ENCODE data around the gene NR3C2.

NR3C2 gene

DNA sequence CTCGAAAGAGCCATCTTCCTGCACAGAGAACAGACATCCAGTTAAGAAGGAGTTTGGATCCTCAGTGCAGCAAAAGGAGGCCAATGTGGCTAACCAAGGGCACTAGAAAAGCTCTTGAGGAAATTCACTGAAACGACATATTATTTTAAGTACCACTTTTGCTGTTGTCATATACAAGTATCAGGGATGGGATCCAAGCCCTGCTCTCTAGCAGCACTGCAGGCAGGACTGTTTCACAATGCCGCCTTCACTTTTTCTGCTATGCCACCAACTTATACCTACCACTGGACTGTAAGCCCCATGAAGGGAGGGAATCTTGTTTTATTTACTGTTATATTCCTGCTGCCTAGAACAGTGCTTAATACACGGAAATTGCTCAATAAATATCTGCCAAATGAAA is 299.0 kb downstream of the NR3C2 start:
- H3K79me2 ChIP-seq (ENCODE audit: control insufficient read depth, insufficient read depth, low read length, poor library complexity), result no peaks in the 10 kb centered on the region
- no peaks in the 10 kb centered on the region for H3K9me3 ChIP-seq (ENCODE audit: insufficient read depth, low read depth, low read length)
- H3K4me2 ChIP-seq (ENCODE audit: low read length), result no peak overlapping the region
- WGBS (ENCODE audit: extremely low coverage, insufficient coverage, insufficient read length), result no CpG with 5 or more reads among the region's 4 CpGs
- no peak overlapping the region for H4K12ac ChIP-seq (ENCODE audit: low read depth, low read length)
- no peaks in the 10 kb centered on the region for H3K4me1 ChIP-seq (ENCODE audit: control insufficient read depth in 1 of 2, insufficient read depth in 2 of 2, low read length in 2 of 2)
- no peaks in the 10 kb centered on the region for H3K36me3 ChIP-seq (ENCODE audit: control insufficient read depth in 1 of 2, insufficient read depth in 2 of 2, low read length in 2 of 2)
- DNase-seq, result no peak
- no peak overlapping the region for H3K4me3 ChIP-seq (ENCODE audit: low read depth, low read length)
- no peak overlapping the region for H2AFZ ChIP-seq (ENCODE audit: insufficient read depth, low read length, poor library complexity)
- H2BK120ac ChIP-seq (ENCODE audit: insufficient read depth, low read length, poor library complexity), result no peak overlapping the region
- no peaks in the 10 kb centered on the region for H3K79me1 ChIP-seq (ENCODE audit: low read length)
- H2BK12ac ChIP-seq (ENCODE audit: low read length), result no peak overlapping the region
- no peak overlapping the region for H3K23ac ChIP-seq (ENCODE audit: low read length)
- H2BK5ac ChIP-seq (ENCODE audit: low read depth, low read length, poor library complexity), result no peak overlapping the region
- H4K8ac ChIP-seq (ENCODE audit: low read depth, low read length), result no peak overlapping the region
- H3K27ac ChIP-seq (ENCODE audit: low read depth, low read length), result no peak overlapping the region
- H4K91ac ChIP-seq (ENCODE audit: low read depth, low read length), result no peak overlapping the region
- H3K18ac ChIP-seq (ENCODE audit: low read length), result no peak overlapping the region
- H3K14ac ChIP-seq (ENCODE audit: low read length), result no peak overlapping the region
- H2AK5ac ChIP-seq (ENCODE audit: low read length), result no peak overlapping the region
- no peak overlapping the region for H3K4ac ChIP-seq (ENCODE audit: low read depth, low read length)
- no peaks in the 10 kb centered on the region for H3K27me3 ChIP-seq (ENCODE audit: insufficient read depth, low read length)
- H3K9ac ChIP-seq (ENCODE audit: low read length), result no peak overlapping the region

GRCh38 chr4:148141501-148141900 is 300.7 kb downstream of the NR3C2 start:
- H3K9ac ChIP-seq (ENCODE audit: low read length), result no peak overlapping the region
- no peak overlapping the region for H3K4me2 ChIP-seq (ENCODE audit: low read length)
- H2BK5ac ChIP-seq (ENCODE audit: low read depth, low read length, poor library complexity), result no peak overlapping the region
- H3K23ac ChIP-seq (ENCODE audit: low read length), result no peak overlapping the region
- no peak overlapping the region for H2BK12ac ChIP-seq (ENCODE audit: low read length)
- H3K14ac ChIP-seq (ENCODE audit: low read length), result no peak overlapping the region
- H3K27me3 ChIP-seq (ENCODE audit: insufficient read depth, low read length), result no peaks in the 10 kb centered on the region
- no peak for DNase-seq
- H3K4ac ChIP-seq (ENCODE audit: low read depth, low read length), result no peak overlapping the region
- H3K36me3 ChIP-seq (ENCODE audit: control insufficient read depth in 1 of 2, insufficient read depth in 2 of 2, low read length in 2 of 2), result no peaks in the 10 kb centered on the region
- no peaks in the 10 kb centered on the region for H3K79me1 ChIP-seq (ENCODE audit: low read length)
- no peaks in the 10 kb centered on the region for H3K4me1 ChIP-seq (ENCODE audit: control insufficient read depth in 1 of 2, insufficient read depth in 2 of 2, low read length in 2 of 2)
- no peaks in the 10 kb centered on the region for H3K9me3 ChIP-seq (ENCODE audit: insufficient read depth, low read depth, low read length)
- no peak overlapping the region for H4K8ac ChIP-seq (ENCODE audit: low read depth, low read length)
- H3K4me3 ChIP-seq (ENCODE audit: low read depth, low read length), result no peak overlapping the region
- H3K27ac ChIP-seq (ENCODE audit: low read depth, low read length), result no peak overlapping the region
- WGBS (ENCODE audit: extremely low coverage, insufficient coverage, insufficient read length), result no CpG with 5 or more reads among the region's 3 CpGs
- no peak overlapping the region for H2BK120ac ChIP-seq (ENCODE audit: insufficient read depth, low read length, poor library complexity)
- H3K79me2 ChIP-seq (ENCODE audit: control insufficient read depth, insufficient read depth, low read length, poor library complexity), result no peaks in the 10 kb centered on the region
- H2AFZ ChIP-seq (ENCODE audit: insufficient read depth, low read length, poor library complexity), result no peak overlapping the region
- H2AK5ac ChIP-seq (ENCODE audit: low read length), result no peak overlapping the region
- no peak overlapping the region for H3K18ac ChIP-seq (ENCODE audit: low read length)
- H4K91ac ChIP-seq (ENCODE audit: low read depth, low read length), result no peak overlapping the region
- no peak overlapping the region for H4K12ac ChIP-seq (ENCODE audit: low read depth, low read length)

- H3K18ac ChIP-seq (ENCODE audit: low read length), result no peak overlapping the region
- no peak overlapping the region for H4K8ac ChIP-seq (ENCODE audit: low read depth, low read length)
- no peak overlapping the region for H3K4ac ChIP-seq (ENCODE audit: low read depth, low read length)
- no peak overlapping the region for H2BK5ac ChIP-seq (ENCODE audit: low read depth, low read length, poor library complexity)
- H2AFZ ChIP-seq (ENCODE audit: insufficient read depth, low read length, poor library complexity), result no peak overlapping the region
- H3K79me2 ChIP-seq (ENCODE audit: control insufficient read depth, insufficient read depth, low read length, poor library complexity), result no peaks in the 10 kb centered on the region
- no peak overlapping the region for H3K23ac ChIP-seq (ENCODE audit: low read length)
- no peaks in the 10 kb centered on the region for H3K27me3 ChIP-seq (ENCODE audit: insufficient read depth, low read length)
- H3K36me3 ChIP-seq (ENCODE audit: control insufficient read depth in 1 of 2, insufficient read depth in 2 of 2, low read length in 2 of 2), result no peaks in the 10 kb centered on the region
- H3K9me3 ChIP-seq (ENCODE audit: insufficient read depth, low read depth, low read length), result peaks cover 4% of the 10 kb centered on the region
- no peak overlapping the region for H3K14ac ChIP-seq (ENCODE audit: low read length)
- no peak for DNase-seq
- no peak overlapping the region for H3K4me3 ChIP-seq (ENCODE audit: low read depth, low read length)
- no CpG with 5 or more reads among the region's 1 CpG for WGBS (ENCODE audit: extremely low coverage, insufficient coverage, insufficient read length)
- H2AK5ac ChIP-seq (ENCODE audit: low read length), result no peak overlapping the region
- H3K79me1 ChIP-seq (ENCODE audit: low read length), result no peaks in the 10 kb centered on the region
- H4K12ac ChIP-seq (ENCODE audit: low read depth, low read length), result no peak overlapping the region
- H3K9ac ChIP-seq (ENCODE audit: low read length), result no peak overlapping the region
- no peak overlapping the region for H3K4me2 ChIP-seq (ENCODE audit: low read length)
- no peak overlapping the region for H3K27ac ChIP-seq (ENCODE audit: low read depth, low read length)
- H2BK12ac ChIP-seq (ENCODE audit: low read length), result no peak overlapping the region
- no peak overlapping the region for H4K91ac ChIP-seq (ENCODE audit: low read depth, low read length)
- H2BK120ac ChIP-seq (ENCODE audit: insufficient read depth, low read length, poor library complexity), result no peak overlapping the region
- no peaks in the 10 kb centered on the region for H3K4me1 ChIP-seq (ENCODE audit: control insufficient read depth in 1 of 2, insufficient read depth in 2 of 2, low read length in 2 of 2)
Observed at GRCh38 chr4:148126825-148127224, 315.4 kb downstream of the NR3C2 start.

GRCh38 chr4:148124512-148124911 is 317.7 kb downstream of the NR3C2 start:
- no peak overlapping the region for H3K14ac ChIP-seq (ENCODE audit: low read length)
- no peak overlapping the region for H3K4ac ChIP-seq (ENCODE audit: low read depth, low read length)
- H3K79me2 ChIP-seq (ENCODE audit: control insufficient read depth, insufficient read depth, low read length, poor library complexity), result no peaks in the 10 kb centered on the region
- no peak overlapping the region for H3K9ac ChIP-seq (ENCODE audit: low read length)
- no peak overlapping the region for H2BK5ac ChIP-seq (ENCODE audit: low read depth, low read length, poor library complexity)
- WGBS (ENCODE audit: extremely low coverage, insufficient coverage, insufficient read length), result no CpG with 5 or more reads among the region's 1 CpG
- H2BK120ac ChIP-seq (ENCODE audit: insufficient read depth, low read length, poor library complexity), result no peak overlapping the region
- no peak overlapping the region for H3K4me3 ChIP-seq (ENCODE audit: low read depth, low read length)
- H3K79me1 ChIP-seq (ENCODE audit: low read length), result no peaks in the 10 kb centered on the region
- H3K27ac ChIP-seq (ENCODE audit: low read depth, low read length), result no peak overlapping the region
- no peak overlapping the region for H2BK12ac ChIP-seq (ENCODE audit: low read length)
- H3K27me3 ChIP-seq (ENCODE audit: insufficient read depth, low read length), result no peaks in the 10 kb centered on the region
- no peak for DNase-seq
- H3K36me3 ChIP-seq (ENCODE audit: control insufficient read depth in 1 of 2, insufficient read depth in 2 of 2, low read length in 2 of 2), result no peaks in the 10 kb centered on the region
- H2AK5ac ChIP-seq (ENCODE audit: low read length), result no peak overlapping the region
- no peak overlapping the region for H2AFZ ChIP-seq (ENCODE audit: insufficient read depth, low read length, poor library complexity)
- H4K8ac ChIP-seq (ENCODE audit: low read depth, low read length), result no peak overlapping the region
- no peak overlapping the region for H4K12ac ChIP-seq (ENCODE audit: low read depth, low read length)
- no peak overlapping the region for H3K18ac ChIP-seq (ENCODE audit: low read length)
- no peak overlapping the region for H3K23ac ChIP-seq (ENCODE audit: low read length)
- H3K9me3 ChIP-seq (ENCODE audit: insufficient read depth, low read depth, low read length), result peaks cover 4% of the 10 kb centered on the region
- no peaks in the 10 kb centered on the region for H3K4me1 ChIP-seq (ENCODE audit: control insufficient read depth in 1 of 2, insufficient read depth in 2 of 2, low read length in 2 of 2)
- H3K4me2 ChIP-seq (ENCODE audit: low read length), result no peak overlapping the region
- no peak overlapping the region for H4K91ac ChIP-seq (ENCODE audit: low read depth, low read length)
